GM18519 (cell line): ENCODE results near the gene IFNA17.
"Not testable (repeated sequence)": the region's sequence is repeated elsewhere in the genome, so short reads cannot be mapped to it uniquely, and the experiment has no call there.

ENCODE experiments used
- ATAC-seq: cut with Tn5 transposase; IDR thresholded peaks from one replicate; pipeline ENCODE4 v1.9.1; 2021; ENCODE audit warnings: mild to moderate bottlenecking, moderate library complexity; ENCODE audit not compliant: unreplicated experiment, low FRiP score

Gene IFNA17

GRCh38 chr9:21228122-21228521 lies at the start of gene IFNA17:
Gene IFNA17 (minus strand): TSS chr9:21228222. CDS start chr9:21228173, 49 bp downstream.
- ATAC-seq = no peak

GRCh38 chr9:21268347-21268657 lies 40.3 kb upstream of the IFNA17 start:
- no peak for ATAC-seq

GRCh38 chr9:21267485-21268346 lies 39.7 kb upstream of the IFNA17 start:
- ATAC-seq = peak; percentile 61

DNA sequence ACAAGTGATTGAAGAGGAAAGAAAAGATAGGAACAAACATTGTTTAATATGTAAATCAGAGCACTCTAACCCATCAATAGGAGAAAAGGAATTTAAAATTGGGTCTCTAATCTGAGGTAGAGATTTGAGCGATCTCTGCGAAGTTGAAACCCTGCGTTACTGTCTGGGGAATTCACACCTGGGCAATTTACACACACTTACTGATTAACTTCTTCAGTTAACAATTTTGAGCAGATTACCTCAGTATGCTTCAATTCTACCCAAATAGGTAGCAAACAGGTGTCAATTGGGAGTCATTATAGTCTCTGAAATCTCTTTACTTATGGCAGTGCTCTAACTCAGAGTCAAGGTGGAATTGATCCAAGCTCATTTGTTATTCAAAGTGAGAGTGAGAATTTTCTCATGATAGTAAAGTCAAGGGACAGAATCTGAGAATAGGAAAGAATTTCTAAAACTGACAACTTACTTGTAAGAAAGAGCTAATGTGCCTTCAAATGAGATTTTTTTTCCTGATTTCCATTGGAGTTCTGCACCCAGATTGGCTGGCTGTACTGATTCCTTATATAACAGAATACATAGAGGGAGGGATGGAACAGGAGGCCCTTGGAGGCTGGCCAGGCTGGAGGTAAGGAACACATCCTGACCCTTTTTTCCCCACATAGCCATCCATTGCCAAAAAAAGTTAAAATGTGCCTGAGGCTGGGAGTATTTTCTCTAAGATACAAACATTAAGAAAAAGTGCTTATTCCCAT lies 38.9 kb upstream of the IFNA17 start:
- ATAC-seq = no peak

- no peak for ATAC-seq
Observed at GRCh38 chr9:21265421-21266189, 37.6 kb upstream of the IFNA17 start.

DNA sequence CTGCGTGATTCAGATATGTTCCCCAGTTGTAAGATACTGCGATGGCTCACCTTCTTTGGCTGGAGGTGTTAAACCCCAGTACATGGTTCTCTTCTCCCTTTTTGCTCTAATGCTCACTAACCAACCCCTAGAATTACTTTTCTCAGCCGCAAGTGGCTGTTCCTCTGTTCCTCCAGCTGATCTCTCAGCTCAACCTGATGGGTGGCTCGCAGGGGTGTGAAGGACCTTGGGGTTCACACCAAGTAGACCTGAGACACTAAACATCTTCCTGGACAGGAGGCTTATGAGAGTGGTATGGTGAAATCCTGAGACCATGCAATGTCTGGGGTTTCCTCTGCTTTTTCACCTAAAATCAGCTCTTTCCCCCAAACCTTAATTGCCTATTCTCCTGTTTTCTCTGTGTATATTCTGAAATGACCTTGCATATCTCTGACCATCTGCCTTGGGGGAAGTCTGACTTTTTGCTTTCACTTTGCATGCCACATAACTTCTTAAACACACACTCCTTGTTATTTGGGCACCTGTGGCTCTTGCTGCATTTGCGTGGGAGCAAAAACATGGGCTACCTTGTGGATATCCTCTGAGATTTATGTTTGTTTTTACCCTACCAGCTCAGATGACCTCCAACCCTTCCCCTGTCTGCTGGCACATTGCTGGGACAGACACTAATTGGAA lies 27.7 kb upstream of the IFNA17 start:
- no peak for ATAC-seq

GRCh38 chr9:21252721-21253547 lies 24.9 kb upstream of the IFNA17 start:
- peak; percentile 73 for ATAC-seq

DNA sequence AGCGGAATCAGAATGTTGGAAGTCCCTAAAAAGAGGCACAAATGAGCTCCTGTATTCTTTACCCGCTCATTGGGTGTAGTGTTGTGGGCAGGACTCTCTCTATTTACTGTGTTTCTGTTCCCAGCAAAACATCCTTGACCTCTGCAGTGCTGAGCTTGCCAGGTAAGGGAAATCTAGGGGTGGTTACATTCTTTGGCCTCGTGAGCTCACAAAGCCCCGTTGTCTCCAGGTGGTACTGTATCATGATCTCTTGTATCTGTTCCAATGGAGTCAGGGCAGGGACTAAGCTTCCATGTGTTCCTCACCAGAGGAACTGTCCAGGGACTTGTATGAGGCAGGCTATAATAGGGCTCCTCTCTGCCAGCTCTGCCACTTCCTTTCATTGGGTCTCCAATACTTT lies 23.6 kb upstream of the IFNA17 start:
- ATAC-seq = no peak

- no peak for ATAC-seq
Observed at GRCh38 chr9:21251190-21251589, 23.2 kb upstream of the IFNA17 start.

DNA sequence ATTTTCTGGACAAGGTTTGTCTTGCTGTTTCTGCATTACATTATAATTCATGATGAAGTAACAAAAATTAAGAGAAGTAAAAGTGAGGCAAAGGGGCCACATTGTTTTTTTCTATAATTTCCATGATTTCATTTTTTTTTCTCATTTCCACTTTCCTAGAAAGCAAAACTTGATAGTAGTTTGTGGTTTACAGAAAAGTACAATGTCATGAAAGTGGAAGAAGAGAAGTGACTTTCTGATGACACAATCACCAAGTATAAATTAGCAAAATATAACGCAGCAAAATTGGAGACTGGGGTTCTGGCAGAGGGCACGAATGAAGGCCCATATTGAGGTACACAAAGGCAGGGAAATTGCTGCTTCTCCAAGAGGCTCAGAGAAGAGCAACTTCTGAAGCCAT lies 16.8 kb upstream of the IFNA17 start:
- no peak for ATAC-seq

GRCh38 chr9:21239911-21240310 lies 11.9 kb upstream of the IFNA17 start, which contains the start of gene IFNA14:
Gene IFNA14 (minus strand): TSS chr9:21240005. CDS start chr9:21239935, 70 bp downstream.
- no peak for ATAC-seq

- not testable (repeated sequence) for ATAC-seq
Observed at GRCh38 chr9:21236360-21236714, 8.3 kb upstream of the IFNA17 start.

DNA sequence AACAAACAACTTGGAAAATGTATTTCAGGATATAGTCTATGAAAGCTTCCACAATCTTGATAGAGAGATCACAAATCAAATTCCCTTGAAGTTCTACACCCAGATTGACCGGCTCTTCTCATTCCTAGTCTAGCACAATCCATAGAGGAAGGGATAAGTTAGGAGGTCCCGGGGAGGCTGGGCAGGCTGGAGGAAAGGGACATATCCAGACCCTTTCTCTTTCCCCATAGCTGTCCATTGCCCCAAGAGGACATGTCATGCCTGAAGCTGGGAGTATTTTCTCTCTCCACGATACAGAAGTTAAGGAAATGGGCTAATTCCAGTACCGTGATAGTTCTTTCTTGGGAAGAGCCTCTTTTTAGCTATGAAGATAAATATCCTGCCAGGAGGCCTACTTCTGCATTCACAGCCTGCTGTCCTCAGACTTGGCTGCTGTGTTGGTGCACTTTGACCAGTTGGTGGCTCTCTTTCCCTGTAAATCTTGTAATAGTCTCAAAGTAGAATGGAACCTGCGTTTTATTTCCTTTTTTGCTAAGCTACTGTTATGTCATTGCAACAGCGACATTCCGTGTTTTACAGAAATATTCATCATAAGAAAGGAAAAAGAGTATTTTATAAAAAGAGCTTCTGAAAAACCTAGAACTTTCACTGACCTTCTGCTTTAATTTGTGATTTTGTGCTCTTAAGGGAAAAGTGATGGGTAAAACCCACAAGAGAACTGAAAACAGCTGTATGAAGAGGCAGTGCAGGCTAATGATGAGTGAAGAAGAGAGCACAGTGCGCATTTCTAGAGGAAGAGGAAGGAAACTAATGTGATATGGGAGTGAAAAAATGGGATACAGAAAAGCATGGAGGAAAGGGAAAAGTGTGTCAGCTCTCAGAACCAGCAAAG lies 7.7 kb upstream of the IFNA17 start:
- peak; percentile 86 for ATAC-seq

DNA sequence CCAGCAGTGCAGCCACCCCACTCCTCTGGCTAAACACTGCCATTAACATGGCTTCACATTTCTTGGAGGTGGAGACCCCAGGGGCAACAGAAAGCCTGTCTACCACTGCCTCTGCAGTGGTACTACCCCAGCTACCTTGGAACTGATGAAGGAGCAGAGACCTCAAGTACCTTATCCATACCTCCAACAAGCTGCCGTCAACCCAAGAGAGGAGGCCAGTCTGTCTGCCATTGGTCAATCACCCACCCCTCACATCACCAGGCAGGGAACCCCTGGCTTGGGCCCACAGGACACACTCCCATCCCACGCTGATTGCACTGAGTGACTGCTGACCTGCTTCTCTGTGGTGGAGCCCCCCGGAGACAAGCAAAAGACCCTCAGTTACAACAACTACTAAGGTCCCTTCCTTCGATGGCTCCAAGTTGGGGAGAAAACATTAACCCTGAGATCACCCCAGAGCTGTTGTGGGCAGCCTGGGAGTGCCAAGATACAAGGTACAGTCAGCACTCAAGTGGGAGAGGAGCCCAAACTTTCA lies 6.2 kb upstream of the IFNA17 start:
- no peak for ATAC-seq

GRCh38 chr9:21233258-21233657 lies 5.2 kb upstream of the IFNA17 start:
- no peak for ATAC-seq

GRCh38 chr9:21217211-21217610 lies 10.8 kb downstream of the IFNA17 start, which contains the start of gene IFNA16:
Gene IFNA16 (minus strand): TSS chr9:21217311. CDS start chr9:21217305, 6 bp downstream.
- ATAC-seq = not testable (repeated sequence)

DNA sequence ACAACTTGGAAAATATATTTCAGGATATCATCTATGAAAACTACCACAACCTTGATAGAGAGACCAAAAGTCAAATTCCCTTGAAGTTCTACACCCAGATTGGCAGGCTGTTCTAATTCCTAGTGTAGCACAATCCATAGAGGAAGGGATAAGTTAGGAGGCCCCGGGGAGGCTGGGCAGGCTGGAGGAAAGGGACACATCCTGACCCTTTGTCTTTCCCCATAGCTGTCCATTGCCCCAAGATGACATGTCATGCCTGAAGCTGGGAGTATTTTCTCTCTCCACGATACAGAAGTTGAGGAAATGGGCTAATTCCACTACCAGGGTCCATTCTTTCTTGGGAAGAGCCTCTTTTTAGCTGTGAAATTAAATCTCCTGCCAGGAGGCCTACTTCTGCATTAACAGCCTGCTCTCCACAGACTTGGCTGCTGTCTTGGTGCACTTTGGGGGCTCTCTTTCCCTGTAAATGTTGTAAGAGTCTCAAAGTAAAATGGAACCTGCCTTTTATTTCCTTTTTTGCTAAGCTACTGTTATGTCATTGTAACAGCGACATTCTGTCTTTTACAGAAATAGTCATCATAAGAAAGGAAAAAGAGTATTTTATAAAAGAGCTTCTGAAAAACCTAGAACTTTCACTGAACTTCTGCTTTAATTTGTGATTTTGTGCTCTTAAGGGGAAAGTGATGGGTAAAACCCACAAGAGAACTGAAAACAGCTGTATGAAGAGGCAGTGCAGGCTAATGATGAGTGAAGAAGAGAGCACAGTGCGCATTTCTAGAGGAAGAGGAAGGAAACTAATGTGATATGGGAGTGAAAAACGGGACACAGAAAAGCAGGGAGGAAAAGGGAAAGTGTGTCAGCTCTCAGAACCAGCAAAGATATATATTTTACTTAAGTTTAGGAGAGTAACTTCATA lies 14.4 kb downstream of the IFNA17 start:
- peak; percentile 79 for ATAC-seq
